LNCAP (cell line): ENCODE results near the gene BHLHE41.

Experiments
- TF ChIP-seq, protein P1 (sequence below): fragments of 450-650 bp; IDR thresholded peaks from 2 replicates; pipeline ENCODE4 v1.5.1; 2017; ENCODE audit warnings: mild to moderate bottlenecking

The BHLHE41 gene

DNA sequence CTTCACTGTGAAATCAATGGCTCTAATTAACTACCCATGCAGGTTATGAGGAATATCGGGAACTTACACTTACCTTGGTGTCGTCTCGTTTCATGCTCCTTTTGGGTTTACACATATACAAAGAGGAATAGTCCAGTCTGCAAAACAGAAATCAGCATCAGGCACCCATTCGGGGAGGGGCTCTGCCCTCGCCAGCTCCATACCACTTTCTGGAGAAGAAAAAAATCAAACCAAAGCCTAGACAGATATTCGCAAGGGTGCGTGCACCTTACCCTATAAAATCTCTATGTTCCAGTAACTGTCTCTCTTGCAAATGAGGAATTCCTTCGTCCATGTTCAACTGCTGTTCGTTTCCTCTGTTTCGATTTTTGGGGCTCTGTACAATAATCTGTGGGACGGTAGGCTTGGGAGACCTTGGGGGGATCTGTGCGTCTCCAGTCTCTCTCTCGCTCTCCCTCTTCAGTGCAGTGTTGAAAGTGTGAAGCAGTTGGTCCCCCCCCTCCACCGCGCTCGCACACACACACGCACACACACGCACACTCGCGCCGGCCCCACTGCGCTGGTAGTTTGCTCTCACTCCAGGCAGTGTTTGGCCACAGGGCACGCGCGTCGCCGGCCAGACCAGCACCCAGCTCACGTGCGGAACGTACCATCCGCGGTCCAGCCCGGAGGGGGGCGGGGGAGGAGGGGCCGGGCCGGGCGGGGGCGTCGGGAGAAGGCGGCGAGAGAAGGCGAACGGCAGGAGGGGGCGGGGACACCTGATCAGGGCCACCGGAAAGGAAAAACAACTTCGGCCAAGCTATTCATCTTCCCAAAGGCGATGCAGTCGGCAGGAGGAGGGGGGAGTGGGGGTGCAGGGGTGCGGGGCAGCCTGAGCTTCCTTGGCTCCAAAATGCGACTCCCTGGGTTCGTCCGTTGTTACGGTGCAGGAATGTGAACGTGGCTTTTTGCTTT is at the start of gene BHLHE41:
TSS of gene BHLHE41 (minus strand) at position 592 of the 954 bp plus-strand sequence. CDS start at position 334, 258 bp downstream.
- TF ChIP-seq, protein P1, sequence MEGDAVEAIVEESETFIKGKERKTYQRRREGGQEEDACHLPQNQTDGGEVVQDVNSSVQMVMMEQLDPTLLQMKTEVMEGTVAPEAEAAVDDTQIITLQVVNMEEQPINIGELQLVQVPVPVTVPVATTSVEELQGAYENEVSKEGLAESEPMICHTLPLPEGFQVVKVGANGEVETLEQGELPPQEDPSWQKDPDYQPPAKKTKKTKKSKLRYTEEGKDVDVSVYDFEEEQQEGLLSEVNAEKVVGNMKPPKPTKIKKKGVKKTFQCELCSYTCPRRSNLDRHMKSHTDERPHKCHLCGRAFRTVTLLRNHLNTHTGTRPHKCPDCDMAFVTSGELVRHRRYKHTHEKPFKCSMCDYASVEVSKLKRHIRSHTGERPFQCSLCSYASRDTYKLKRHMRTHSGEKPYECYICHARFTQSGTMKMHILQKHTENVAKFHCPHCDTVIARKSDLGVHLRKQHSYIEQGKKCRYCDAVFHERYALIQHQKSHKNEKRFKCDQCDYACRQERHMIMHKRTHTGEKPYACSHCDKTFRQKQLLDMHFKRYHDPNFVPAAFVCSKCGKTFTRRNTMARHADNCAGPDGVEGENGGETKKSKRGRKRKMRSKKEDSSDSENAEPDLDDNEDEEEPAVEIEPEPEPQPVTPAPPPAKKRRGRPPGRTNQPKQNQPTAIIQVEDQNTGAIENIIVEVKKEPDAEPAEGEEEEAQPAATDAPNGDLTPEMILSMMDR, result no peak

DNA sequence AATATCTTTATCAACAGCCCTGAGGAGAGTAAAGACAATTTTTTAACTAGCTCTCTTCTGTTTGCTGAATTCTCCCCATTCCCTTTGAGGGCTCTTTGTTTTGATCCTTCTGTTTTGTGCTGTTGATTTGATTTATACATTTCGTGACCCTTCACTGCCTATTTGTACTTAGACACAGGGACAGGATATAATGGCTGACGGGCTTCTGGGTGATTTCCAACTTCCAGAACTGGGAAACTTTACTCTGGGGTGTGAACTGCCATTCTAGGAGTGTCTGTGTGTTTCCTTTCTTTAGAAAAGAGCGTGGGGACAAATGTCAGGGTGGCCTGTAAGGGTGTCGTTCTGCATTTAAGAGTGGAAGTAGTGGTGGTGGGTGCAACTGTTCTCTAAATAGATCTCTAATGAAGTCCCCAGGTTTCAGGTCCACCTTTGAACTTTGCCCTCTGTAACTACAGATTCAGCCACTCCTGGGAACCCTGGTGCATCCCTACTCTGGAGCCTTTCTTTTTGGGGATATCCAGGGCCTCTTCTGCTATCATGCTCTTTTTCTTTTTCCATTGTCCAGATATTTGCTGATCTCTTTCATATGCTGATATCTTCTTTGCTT is 48.2 kb upstream of the BHLHE41 start:
- TF ChIP-seq, protein P1, result no peak

DNA sequence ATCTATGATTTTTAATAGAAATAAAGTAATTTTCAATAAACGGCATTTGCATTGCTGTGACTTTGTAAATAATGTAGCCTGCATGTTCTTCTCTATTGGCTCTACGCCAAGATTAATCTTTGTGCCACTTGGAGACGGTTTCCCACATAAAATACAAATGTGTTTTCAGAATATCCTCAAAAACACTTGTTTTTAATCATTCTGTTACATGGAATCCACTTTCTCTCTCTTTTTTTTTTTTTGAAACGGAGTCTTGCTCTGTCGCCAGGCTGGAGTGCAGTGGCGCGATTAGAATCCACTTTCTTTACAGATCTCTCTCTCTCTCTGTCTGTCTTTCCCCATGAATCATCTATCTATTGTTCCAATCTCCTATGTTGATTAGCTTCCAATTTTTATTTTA is 47.7 kb upstream of the BHLHE41 start:
- TF ChIP-seq, protein P1, result no peak

DNA sequence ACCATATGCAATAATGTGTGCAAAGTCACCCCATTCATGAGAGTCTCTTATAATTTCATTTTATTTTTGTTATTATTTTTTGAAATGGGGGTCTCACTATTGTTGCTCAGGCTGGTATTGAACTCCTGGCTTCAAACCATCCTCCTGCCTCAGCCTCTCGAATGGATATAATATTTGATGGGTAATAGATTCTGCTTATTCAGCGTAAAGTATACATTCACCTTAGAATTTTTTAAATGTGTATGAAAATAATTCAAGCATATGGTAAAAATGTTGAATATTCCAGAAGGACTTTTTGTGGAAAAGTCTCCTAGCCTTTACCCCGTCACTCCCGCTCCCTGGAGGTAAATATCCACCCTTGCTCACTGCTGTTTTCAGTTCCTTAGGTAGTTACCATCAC is 47.2 kb upstream of the BHLHE41 start:
- TF ChIP-seq, protein P1, result no peak

DNA sequence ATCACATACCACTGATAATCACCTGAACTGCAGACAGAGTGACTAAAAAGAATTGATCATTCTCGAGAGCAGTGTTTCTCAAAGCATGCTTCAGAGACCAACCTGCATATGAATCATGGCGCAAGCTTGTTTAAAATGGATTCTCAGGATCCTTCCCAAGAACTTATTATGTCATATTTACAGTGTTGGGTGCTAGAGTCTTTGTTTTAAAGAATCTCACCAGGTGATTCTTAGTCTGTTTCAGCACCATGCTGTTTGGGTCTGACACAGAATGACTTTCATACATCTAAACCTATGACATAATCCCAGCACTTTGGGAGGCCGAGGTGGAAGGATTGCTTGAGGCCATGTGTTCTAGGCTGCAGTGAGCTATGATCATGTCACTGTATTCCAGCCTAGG is 39.3 kb upstream of the BHLHE41 start:
- TF ChIP-seq, protein P1, result no peak

DNA sequence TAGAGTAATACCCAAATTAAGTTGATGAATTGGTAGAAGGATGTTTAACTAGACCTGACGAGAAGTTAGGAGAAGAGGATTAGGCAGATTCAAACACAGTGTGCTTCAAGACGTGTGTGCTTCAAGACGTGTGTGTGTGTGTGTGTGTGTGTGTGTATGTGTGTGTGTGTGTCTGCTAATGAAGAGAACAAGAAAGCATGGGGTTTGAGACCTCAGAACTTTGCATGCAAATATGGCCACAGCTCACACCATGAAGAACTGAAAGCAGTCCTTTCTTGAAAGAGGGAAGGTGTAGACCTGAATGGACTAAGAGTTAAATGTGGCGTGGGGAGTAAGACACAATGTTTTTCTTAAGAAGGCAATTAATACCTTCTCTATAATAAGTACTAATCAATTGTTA is 38.1 kb upstream of the BHLHE41 start:
- TF ChIP-seq, protein P1, result no peak

DNA sequence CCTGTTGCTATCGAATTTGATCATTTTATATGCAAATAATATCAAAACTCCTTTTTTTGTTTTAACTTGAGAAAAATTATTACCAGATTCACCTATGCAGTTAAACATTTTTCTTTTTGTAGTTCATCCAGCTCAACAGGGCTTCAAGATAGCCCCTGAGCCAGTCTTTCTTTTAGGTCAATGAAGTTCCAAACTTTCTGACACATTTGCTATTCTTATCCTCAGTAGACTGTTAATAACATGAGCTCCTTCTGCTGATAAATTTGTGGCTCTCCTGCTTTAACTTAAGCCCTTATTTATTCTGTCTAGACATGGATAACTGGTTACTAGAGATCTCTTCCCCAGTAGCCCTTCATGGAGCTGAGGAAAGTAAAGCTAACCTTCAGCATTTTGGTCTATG is 37.3 kb upstream of the BHLHE41 start:
- TF ChIP-seq, protein P1, result no peak
